A673 (cell line): Measurements from ENCODE around the gene SPAG9. TPM values are rescaled to one million over a fixed set of nuclear protein-coding genes. Genes with fewer than 3 reads are reported as not detected.

Experiments
- BruUV-seq: library from RNA; stranded (reverse); fragments of 400-500 nt; replicated peaks from 2 replicates; lab custom pipeline; 2021; lab: Mats Ljungman, UMichigan
- CTCF ChIA-PET: fragments of 300-600 bp; sonication (Branson Sonifier 250); formaldehyde crosslinking; loops from one replicate; lab custom pipeline; 2022; ENCODE audit warnings: antibody characterized with exemption; lab: Charles Lee
- POLR2A ChIA-PET: fragments of 300-600 bp; sonication (Branson Sonifier 250); formaldehyde crosslinking; loops from one replicate; lab custom pipeline; 2022; ENCODE audit warnings: antibody characterized with exemption; ENCODE audit not compliant: low non-redundant PET; lab: Charles Lee
- DNase-seq: peaks from one replicate; pipeline ENCODE4 v3.0.0-alpha.2; 2015; ENCODE audit warnings: low spot score
- H3K27ac ChIP-seq: fragments of 200-600 bp; sonication (generic); 2 replicates; pipeline ENCODE4 v1.5.1; 2016; ENCODE audit warnings: mixed run types, low read depth, mild to moderate bottlenecking, mixed read lengths, antibody characterized with exemption, low read length; ENCODE audit not compliant: poor library complexity, severe bottlenecking
- H3K27me3 ChIP-seq: fragments of 200-600 bp; sonication (generic); replicated peaks from 2 replicates; pipeline ENCODE4 v1.6.1; 2017; ENCODE audit warnings: mixed run types, low read depth, mild to moderate bottlenecking, mixed read lengths, antibody characterized with exemption, low read length; ENCODE audit not compliant: insufficient read depth, poor library complexity
- H3K36me3 ChIP-seq: fragments of 200-600 bp; sonication (generic); 2 replicates; pipeline ENCODE4 v1.6.1; 2016; ENCODE audit warnings: mixed run types, mild to moderate bottlenecking, mixed read lengths, antibody characterized with exemption, low read length; ENCODE audit not compliant: insufficient read depth, poor library complexity, severe bottlenecking
- H3K4me1 ChIP-seq: fragments of 200-600 bp; sonication (generic); 2 replicates; pipeline ENCODE4 v1.6.1; 2017; ENCODE audit warnings: mixed run types, mild to moderate bottlenecking, mixed read lengths, antibody characterized with exemption, low read length; ENCODE audit not compliant: insufficient read depth, poor library complexity, severe bottlenecking
- H3K4me3 ChIP-seq: fragments of 200-600 bp; sonication (generic); 2 replicates; pipeline ENCODE4 v1.5.1; 2016; ENCODE audit warnings: low read depth, mixed run types, mild to moderate bottlenecking, mixed read lengths, low read length; ENCODE audit not compliant: poor library complexity, severe bottlenecking
- H3K9me3 ChIP-seq: fragments of 200-600 bp; sonication (generic); 2 replicates; pipeline ENCODE4 v1.6.1; 2016; ENCODE audit warnings: mixed run types, low read depth, mild to moderate bottlenecking, mixed read lengths, antibody characterized with exemption, low read length; ENCODE audit not compliant: poor library complexity, severe bottlenecking
- EZH2 ChIP-seq: fragments of 200-600 bp; sonication (generic); IDR thresholded peaks from 2 replicates; pipeline ENCODE4 v1.6.1; 2017; ENCODE audit warnings: borderline replicate concordance, low read depth, mild to moderate bottlenecking, mixed read lengths, antibody characterized with exemption, low read length; ENCODE audit not compliant: poor library complexity, severe bottlenecking
- intact Hi-C: fragments of 100-400 bp; cut with micrococcal nuclease; formaldehyde crosslinking; loops from one replicate; pipeline ENCODE4 v1.10.0; 2022; ENCODE audit not compliant: unreplicated experiment
- total RNA-seq: library from RNA; stranded (reverse); gene quantifications from 2 replicates; pipeline ENCODE4 v1.2.3, GENCODE V29; 2021
- TF ChIP-seq, protein P1 (sequence below): fragments of 300-800, 200-600 bp; sonication (generic); conservative IDR thresholded peaks from 2 replicates; pipeline ENCODE4 v1.5.1; 2017; ENCODE audit warnings: low read depth, mild to moderate bottlenecking, antibody characterized with exemption, low read length, moderate library complexity, mixed read lengths

The SPAG9 gene
- total RNA-seq, 1 experiment from 2014 or later = 82.0 TPM

- DNase-seq = no peak
- intact Hi-C loops = loop anchor here (2.0 to 5.0 kb wide), 3 partner anchors 59 to 411 kb away; partner anchors contain the start of gene SPATA20
- H3K36me3 ChIP-seq = no peaks in the 10 kb centered on the region
- ChIA-PET POLR2A (no interaction called here), CTCF (interaction anchor here (0.6 kb wide), 1 partner anchor 17 kb away, joined by 3 read pairs; no protein-coding TSS in a partner anchor)
- no peak for TF ChIP-seq EZH2
- H3K9me3 ChIP-seq = no peaks in the 10 kb centered on the region
- no peaks in the 10 kb centered on the region for H3K27me3 ChIP-seq
- no peak overlapping the region for H3K27ac ChIP-seq
- BruUV-seq = no TSS peak
- H3K4me3 ChIP-seq = no peak overlapping the region
- peaks cover 34% of the 10 kb centered on the region for H3K4me1 ChIP-seq
Observed at GRCh38 chr17:50957600-50958575, 162.8 kb downstream of the SPAG9 start.

GRCh38 chr17:50956750-50957523 lies 163.7 kb downstream of the SPAG9 start:
- no peaks in the 10 kb centered on the region for H3K36me3 ChIP-seq
- POLR2A ChIA-PET = no interaction called here
- H3K27ac ChIP-seq = no peak overlapping the region
- no peak for TF ChIP-seq EZH2
- TF ChIP-seq, protein P1, sequence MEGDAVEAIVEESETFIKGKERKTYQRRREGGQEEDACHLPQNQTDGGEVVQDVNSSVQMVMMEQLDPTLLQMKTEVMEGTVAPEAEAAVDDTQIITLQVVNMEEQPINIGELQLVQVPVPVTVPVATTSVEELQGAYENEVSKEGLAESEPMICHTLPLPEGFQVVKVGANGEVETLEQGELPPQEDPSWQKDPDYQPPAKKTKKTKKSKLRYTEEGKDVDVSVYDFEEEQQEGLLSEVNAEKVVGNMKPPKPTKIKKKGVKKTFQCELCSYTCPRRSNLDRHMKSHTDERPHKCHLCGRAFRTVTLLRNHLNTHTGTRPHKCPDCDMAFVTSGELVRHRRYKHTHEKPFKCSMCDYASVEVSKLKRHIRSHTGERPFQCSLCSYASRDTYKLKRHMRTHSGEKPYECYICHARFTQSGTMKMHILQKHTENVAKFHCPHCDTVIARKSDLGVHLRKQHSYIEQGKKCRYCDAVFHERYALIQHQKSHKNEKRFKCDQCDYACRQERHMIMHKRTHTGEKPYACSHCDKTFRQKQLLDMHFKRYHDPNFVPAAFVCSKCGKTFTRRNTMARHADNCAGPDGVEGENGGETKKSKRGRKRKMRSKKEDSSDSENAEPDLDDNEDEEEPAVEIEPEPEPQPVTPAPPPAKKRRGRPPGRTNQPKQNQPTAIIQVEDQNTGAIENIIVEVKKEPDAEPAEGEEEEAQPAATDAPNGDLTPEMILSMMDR = peak; percentile 88
- CTCF ChIA-PET = interaction anchor here (0.6 to 1.0 kb wide), 4 partner anchors 8 to 196 kb away, joined by 3 to 7 read pairs (median 3); partner anchors contain the start of gene NME1
- DNase-seq = peak; percentile 72
- H3K27me3 ChIP-seq = no peaks in the 10 kb centered on the region
- BruUV-seq = no TSS peak
- H3K9me3 ChIP-seq = no peaks in the 10 kb centered on the region
- no peak overlapping the region for H3K4me3 ChIP-seq
- intact Hi-C loops = loop anchor here (1.0 to 5.0 kb wide), 4 partner anchors 60 to 410 kb away; partner anchors contain the start of gene SPATA20
- peaks cover 34% of the 10 kb centered on the region for H3K4me1 ChIP-seq

GRCh38 chr17:50956409-50956749 lies 164.3 kb downstream of the SPAG9 start:
- no peak for DNase-seq
- no peaks in the 10 kb centered on the region for H3K36me3 ChIP-seq
- H3K27me3 ChIP-seq = no peaks in the 10 kb centered on the region
- H3K27ac ChIP-seq = no peak overlapping the region
- ChIA-PET POLR2A (no interaction called here), CTCF (interaction anchor here (0.6 to 1.0 kb wide), 3 partner anchors 8 to 197 kb away, joined by 3 to 7 read pairs (median 3); partner anchors contain the start of gene NME1)
- no peaks in the 10 kb centered on the region for H3K9me3 ChIP-seq
- TF ChIP-seq EZH2 = no peak
- TF ChIP-seq, protein P1 = no peak
- intact Hi-C loops = loop anchor here (1.0 to 5.0 kb wide), 4 partner anchors 61 to 409 kb away; partner anchors contain the start of gene SPATA20
- peaks cover 34% of the 10 kb centered on the region for H3K4me1 ChIP-seq
- BruUV-seq = no TSS peak
- no peak overlapping the region for H3K4me3 ChIP-seq
